ENCODE measurements around the gene GHITM.

DNA sequence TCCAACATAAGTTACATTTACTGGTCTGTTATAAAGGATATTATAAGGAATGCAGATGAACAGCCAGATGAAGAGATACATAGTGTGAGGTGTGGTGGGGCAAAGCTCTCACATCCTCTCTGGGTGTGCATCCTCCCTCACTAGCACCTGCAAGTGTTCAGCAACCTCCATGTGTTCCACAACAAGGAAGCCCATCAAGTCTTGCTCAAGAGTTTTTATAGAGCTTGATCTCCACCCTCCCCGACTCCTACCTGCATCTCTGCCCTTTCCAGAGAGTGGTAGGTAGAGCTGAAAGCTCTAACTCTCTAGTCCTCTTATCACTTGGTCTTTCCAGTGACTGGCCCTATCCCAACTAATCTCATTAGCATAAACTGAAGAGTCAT, 12.5 kb upstream of the GHITM start:
- TF ChIP-seq EZH2phosphoT487 (IDR thresholded peaks at IDR 0.05; ENCODE audit: borderline replicate concordance, low read depth) (no peak), NRF1 (IDR thresholded peaks at IDR 0.05; ENCODE audit: low read depth, low read length) (no peak), POLR2AphosphoS5 (IDR thresholded peaks at IDR 0.05; ENCODE audit: low read depth, low read length) (no peak)
- TF ChIP-seq, protein P1, sequence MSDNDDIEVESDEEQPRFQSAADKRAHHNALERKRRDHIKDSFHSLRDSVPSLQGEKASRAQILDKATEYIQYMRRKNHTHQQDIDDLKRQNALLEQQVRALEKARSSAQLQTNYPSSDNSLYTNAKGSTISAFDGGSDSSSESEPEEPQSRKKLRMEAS (IDR thresholded peaks at IDR 0.05; ENCODE audit: low read depth): no peak
- TF ChIP-seq, protein P2, sequence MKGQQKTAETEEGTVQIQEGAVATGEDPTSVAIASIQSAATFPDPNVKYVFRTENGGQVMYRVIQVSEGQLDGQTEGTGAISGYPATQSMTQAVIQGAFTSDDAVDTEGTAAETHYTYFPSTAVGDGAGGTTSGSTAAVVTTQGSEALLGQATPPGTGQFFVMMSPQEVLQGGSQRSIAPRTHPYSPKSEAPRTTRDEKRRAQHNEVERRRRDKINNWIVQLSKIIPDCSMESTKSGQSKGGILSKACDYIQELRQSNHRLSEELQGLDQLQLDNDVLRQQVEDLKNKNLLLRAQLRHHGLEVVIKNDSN (IDR thresholded peaks at IDR 0.05; ENCODE audit: borderline replicate concordance, low read depth): no peak
